GM15510 (cell line): ENCODE measurements around the gene FBN1.

Experiments used
- POLR2A ChIP-seq: IDR thresholded peaks from 3 replicates; pipeline ENCODE4 v1.6.1; 2011; ENCODE audit warnings: borderline replicate concordance; ENCODE audit not compliant: insufficient read length; ENCODE audit errors: extremely low read depth

Gene FBN1

DNA sequence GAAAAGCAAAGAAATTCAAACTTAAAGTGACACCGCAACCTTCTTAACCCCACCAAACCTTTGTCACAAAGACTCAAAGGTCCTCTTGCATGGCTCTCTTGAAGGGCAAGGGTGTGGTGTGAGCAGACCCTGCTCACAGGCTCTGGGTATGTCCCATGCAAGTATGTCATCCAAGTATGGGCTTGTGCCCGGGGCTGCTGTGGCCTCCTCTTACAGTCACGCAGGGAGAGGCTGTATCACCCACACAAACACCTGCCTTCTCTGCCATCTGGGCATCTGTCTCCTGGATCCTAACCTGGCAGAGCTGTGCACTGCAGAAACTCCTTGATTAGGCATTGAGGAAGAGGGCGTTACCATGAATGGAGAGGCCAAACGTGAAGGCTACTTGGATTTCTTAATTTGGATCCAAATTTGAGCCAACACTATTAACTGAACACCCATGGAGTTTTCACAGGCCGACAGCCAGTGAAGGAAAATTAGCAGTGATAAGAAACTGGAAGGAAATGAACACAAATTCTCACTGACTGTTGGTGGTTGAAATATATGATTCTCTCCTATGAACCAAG lies 167.6 kb downstream of the FBN1 start:
- TF ChIP-seq POLR2A = no peak

DNA sequence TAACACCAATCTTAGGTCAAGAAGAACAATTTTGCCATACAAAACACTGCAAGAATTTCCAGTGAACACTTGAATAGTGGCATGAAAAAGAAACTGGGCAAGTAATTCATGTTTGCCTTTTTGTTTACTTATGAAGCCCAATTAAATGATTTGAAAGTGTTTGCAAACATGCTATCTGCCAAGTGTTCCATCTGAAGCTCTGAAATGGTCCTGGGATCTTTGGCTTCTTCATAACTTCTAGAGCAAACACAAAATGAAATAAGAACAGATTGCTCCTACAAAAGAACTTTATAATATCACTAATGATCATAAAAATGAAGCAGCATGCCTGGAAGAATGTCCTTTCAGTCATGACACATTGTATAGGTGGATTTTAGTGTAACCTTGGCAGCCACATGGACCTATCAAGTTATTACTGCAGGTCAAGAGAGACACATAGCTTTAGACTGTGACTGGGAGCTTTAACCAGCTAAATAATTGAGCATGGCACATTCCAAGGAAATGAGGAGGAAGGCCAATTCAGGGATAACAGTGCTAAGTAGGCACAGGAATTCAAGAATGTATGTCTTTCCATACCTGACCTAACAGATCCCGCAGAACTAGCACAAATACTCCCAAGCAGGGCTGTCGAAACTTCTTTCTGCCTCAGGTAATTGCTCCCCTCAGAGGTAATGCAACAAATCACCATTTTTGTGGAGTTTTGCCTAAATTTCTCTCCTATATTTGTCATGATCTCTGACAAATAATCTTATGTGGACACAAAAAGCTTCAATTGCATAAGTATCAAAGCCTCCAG lies 169.7 kb downstream of the FBN1 start:
- TF ChIP-seq POLR2A = no peak

DNA sequence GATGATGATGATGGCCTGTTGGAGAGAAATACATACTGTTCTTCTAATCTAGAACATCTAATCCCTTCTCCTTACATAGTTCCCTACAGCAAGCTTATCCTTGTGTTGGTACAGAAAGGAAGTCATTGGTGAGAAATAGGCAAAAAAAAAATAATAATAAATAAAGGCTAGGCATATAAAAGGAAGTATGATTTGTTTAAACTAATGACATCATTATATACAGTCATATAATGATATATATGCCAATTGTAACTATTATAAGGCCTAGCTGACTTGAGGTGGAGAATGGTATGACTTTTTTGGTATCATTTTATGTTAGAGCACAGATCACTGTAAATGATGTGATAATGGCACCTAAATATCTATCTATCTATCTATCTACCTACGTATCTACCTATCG lies 171.8 kb downstream of the FBN1 start:
- TF ChIP-seq POLR2A = no peak

DNA sequence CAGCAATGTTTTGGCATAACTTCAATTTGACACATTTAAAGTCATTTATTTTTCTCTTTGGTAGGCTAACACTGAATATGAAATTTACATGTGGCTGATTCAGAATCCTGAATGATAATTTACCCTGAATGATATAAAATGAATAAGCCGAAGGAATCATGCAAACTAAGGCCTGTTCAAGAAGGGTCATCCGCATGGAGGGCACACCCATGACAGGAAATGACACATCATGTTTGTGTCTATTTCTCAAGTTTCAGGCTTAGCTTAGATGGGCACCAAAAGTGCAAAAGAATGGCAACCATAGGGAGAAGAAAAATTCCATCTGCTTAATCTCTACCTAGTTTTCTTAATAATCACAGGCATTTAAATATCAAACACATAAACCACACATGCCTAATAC lies 172.8 kb downstream of the FBN1 start:
- no peak for TF ChIP-seq POLR2A

DNA sequence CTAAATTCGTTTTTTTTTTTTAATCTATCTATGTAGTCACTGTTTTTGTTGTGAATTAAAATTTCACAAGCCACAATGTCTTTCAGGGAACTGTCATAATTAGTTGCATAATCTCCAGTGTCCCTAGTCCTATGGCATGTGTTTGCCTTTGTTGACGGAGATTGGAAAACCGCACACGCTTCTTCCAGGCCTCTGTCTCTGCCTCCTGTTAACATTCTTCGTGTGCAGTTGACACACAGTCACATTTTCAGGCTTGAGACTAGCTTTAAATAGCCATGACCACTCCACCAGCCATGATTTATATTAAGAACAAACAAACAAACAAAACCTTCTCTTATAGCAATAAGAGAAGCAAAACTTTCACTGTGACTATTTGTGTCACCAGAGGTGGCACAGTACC lies 174.4 kb downstream of the FBN1 start:
- TF ChIP-seq POLR2A = no peak

DNA sequence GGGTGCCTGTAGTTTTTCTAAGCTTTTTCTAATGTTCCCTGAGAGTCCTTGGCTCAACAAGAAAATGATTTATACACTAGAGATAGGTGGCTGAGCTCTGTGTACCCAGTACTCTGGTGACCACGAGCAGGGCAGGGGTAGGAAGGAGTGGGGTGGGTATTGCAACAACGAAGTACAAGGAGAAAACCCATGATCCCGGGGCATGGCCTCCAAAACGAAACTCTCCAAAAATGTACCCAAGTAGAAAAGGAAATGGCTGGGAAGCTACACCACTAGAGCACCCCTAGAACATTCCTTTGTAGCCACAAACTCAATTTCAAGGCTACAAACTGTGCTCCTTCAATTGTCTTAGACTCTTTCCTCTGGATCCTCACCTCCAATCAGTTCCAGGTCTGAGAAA lies 175.4 kb downstream of the FBN1 start:
- TF ChIP-seq POLR2A = no peak

DNA sequence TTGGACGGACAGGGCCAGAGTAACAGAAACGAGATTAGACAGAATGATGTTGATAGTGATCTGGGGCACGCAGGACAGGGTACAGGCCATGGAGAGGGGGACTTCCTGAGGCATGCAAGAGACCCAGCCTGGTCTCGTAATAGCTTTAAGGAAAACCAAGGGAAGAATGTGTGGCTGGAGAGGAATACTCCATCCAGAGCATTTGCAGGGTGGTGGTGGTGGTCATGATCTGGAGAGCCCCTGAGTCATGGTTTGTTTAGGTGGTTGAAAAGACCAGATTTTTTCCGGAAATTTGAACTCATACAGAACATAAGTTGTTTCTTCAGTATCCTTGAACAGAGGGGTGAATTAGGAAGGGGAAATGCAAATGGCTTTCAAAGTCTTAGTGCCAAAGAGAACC lies 175.8 kb downstream of the FBN1 start:
- no peak for TF ChIP-seq POLR2A

DNA sequence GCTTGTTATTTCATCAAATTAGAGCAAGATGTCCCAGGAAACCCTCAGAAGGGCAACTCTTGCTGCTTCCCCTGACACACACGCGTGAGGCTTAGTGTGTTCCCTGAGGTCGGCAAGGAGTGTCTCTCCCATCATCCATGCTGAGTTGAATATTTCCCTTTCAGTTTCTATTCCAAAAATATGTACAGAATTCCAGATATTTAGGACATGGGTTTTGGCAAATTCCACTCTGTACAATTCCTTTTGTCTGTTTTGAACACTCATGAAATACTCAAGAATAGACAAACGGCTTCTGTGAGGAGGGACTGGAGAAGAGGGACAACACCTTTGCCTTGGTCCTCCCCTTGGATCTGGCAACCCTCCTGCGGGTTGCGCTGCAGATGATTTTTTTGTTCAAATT lies 176.2 kb downstream of the FBN1 start:
- TF ChIP-seq POLR2A = no peak

DNA sequence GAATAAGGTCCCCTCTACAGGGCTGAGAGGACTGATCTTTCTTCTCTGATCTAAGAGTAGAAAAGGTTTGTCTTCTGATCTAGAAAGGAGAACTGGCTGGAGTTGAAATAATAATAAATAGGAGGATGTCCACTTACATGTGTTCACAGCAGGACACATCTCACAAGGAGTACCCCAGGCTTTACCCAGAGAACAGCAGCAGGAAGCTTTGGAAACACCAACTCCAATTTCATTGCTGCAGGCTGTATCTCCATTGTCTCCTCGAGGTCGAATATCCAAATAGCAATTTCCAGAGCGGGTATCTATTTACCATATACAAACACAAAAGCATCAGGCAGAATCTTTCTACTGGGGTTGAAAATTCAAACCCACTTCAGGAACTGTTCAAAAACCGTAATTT lies 177.7 kb downstream of the FBN1 start:
- TF ChIP-seq POLR2A = no peak

DNA sequence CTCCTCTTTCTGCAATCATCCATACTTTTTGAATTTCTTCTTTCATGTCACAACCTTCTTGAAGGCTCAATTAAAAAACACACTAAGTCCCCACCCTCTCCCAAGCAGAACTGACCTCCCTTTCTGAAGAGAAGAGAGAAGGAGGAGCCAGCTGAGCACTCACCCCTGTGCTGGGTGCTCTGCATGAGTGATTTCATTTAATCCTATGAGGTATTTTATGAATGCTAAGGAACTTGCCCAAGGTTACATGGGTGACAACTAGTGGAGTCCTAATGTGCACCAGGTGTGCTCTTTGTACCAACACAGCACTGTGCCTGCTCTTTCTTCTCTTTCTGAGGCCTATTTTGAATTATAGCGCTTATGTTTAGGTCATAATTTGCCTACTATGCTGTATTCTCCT lies 178.7 kb downstream of the FBN1 start:
- TF ChIP-seq POLR2A = no peak

DNA sequence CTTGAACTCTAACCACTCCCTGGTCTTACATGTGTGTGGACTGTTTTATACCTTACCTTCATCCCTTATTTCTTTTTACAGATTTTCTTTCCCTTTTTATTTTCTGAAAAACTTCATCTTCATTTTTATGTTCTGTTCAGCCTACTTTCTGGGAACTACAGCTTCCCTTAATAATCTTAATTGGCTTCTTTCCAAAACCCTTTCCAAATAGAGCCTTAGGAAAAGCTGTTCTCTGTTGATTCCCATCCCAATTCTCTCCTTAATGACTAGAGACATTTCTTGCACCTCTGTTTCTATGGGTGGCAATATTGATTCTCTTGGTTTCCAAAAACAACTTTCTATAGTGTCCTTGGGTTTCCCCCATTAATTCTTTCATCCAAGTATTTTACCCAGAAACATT lies 179.4 kb downstream of the FBN1 start:
- TF ChIP-seq POLR2A = no peak

DNA sequence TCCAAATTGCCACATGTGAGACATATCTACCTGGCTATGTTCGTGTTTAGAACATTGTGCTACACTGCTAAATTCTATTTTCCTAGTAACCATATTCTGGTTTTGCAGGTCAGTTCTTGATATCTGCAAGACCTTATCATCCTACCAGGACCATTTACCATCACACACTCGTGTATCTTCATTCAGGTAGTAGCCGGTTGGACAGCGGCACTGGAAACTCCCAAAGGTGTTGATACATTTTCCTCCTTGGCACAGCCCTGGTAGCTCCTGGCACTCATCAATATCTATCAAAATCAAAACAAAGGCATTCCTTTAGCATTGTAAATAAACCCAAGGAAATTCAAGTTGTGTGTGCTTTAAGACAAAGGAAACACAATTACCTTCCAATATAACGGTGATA lies 180.1 kb downstream of the FBN1 start:
- TF ChIP-seq POLR2A = no peak

DNA sequence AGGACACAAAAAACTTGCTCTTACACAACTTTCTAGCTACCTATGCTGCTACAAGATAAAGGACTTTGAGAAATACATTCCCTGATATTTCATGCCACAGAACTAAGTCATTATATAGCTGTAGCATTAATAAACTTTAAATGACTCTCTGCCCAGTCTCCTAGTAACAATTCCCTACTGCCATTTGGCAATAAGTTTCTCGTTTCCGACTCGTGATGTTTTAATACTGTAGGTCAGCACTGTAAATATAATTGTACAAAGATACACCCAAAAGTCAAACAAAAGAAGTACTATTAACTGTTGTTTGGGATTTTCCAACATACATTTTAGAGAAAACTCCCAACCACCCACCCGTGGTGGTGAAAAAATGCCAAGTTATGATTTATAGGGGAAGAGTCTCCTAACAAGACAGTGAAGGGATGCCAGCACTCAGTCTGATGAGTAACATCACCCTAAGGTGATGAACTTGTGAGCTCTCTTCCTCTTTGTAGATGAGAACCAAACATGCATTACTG lies 182.1 kb downstream of the FBN1 start:
- TF ChIP-seq POLR2A = no peak

DNA sequence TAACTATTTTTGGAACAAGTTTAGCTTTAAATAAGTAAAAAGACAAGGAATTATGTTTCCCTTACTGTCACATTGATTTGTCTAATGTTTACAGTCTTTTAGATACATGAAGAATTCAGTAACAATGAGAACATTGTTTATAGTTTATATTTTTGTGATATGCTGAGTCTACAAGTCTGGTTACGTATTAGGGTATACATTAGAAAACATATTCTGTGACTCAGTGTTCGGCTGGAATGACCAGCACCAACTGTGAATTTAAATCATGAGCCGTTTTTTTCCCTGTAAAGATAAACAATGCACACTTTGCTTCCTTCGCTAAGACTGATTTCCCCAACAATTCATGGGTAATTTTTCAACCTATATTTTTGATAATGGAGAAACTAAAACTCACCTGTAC lies 182.8 kb downstream of the FBN1 start:
- no peak for TF ChIP-seq POLR2A

DNA sequence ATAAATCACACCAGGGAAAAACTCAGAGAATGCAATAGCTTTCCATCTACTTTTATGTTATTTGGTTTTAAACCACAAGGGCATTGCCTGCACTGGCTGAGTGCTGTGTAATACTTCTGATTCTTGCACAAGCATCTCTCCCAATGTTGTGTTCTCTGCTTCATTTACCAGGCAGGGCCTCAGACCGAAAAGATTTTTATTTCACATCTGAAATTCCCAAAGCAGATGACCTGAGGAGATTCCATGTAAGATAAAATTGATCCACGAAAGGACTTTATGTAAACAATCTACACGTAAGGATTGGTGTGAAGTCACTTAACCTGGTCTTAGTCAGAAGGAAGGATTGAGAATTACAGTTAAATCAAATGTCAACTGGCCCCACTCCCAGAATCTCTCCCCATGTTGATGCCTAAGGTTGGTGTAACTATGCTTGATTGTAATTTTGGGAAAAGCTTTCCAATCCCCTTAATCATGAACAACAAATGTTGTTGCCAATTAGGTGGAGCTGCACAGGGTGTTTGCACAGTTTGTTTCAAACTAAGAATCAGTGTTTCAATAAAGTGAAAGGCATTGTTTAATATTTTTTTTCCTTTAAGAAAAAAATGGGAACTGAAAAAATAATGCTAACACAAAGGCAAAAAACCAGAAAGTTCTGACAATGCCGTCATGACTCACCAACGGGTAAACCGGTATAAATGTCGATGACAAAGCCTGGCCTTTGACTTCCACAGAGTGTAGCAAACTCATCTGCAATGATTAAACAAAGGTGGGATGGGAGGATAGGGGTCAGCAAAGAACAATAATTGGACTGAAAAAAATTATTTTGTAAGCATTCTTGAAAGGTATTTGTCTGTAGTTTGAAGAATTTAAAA lies 185.7 kb downstream of the FBN1 start:
- TF ChIP-seq POLR2A = no peak

DNA sequence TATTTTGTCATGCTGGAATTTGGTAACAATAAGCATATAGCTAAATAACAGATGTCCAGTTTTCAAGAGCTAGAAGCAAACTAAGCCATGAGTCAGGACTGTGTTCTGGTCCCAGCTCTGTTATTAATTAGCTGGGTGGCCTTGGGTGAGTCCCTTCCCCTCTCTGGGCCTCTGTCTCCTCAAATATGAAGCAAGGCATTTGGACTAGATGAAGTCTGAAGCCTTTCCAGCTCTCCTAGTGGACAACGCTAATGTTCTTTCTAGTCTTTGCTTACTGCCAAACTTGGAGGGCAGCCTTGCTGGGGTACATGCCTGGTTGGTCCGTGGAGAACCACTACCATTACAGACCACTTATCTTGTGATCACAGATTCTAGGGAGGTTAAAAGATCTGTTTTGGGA lies 186.6 kb downstream of the FBN1 start:
- TF ChIP-seq POLR2A = no peak

DNA sequence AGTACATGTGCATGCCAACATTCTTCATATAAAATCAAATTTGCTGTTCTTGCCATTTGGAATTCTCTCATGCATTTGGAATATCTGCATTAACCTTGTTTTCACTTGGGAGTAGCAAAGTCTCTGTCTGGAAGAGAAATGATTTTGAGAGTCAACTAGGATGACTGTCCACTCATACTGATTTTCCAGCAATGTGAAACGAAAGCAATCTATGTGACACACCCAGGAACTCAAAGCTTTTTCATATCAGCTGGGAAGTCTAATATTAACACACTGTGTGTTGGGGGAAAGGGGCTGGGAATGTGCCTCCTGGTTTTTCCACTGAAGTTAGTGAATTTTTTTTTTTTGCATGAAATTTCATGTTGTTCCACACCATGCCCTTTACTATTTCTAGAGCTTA lies 189.4 kb downstream of the FBN1 start:
- TF ChIP-seq POLR2A = no peak

DNA sequence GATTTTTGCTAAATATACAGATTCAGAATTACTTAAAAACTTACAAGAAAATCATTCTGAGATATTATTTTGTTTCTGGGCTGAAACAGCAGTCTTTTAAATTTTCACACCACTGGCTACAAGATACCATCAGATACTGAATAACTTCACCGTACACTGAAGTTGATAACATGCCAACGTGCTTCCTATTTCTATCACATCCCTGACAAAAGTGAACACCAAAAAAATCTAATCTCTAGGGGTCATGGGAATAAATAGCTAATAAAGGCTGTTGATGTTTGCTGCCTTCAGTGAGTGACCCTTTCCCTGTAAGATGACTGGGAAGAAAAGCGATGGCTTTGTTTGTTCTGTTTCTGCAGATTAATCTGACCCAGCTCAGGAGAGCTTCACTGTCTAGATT lies 193.8 kb downstream of the FBN1 start:
- TF ChIP-seq POLR2A = no peak
